Fibroblast of mammary gland (primary cell): ENCODE data around the gene TAOK3.
"Not testable (repeated sequence)": the region's sequence is repeated elsewhere in the genome, so short reads cannot be mapped to it uniquely, and the experiment has no call there.

Experiments
- DNase-seq: peaks from one replicate; pipeline ENCODE4 v3.0.0-alpha.2; 2010; ENCODE audit warnings: low read depth
- H3K4me3 ChIP-seq: 2 replicates; pipeline ENCODE4 v1.5.1; 2011; ENCODE audit warnings: low read depth, mild to moderate bottlenecking, low read length, moderate library complexity; ENCODE audit not compliant: control insufficient read depth
- CTCF ChIP-seq: conservative IDR thresholded peaks from 2 replicates; pipeline ENCODE4 v1.5.1; 2011; ENCODE audit warnings: low read depth, low read length, inconsistent platforms; ENCODE audit not compliant: control insufficient read depth, insufficient read depth

TAOK3 gene

GRCh38 chr12:118140825-118141224 lies 231.9 kb downstream of the TAOK3 start:
- no peak for DNase-seq
- H3K4me3 ChIP-seq, result no peak overlapping the region
- no peak for TF ChIP-seq CTCF

- H3K4me3 ChIP-seq, result peak overlapping the region; percentile 78
- no peak for TF ChIP-seq CTCF
- DNase-seq, result no peak
Measured at GRCh38 chr12:118137148-118137678, 235.5 kb downstream of the TAOK3 start.

- DNase-seq, result peak; percentile 52
- TF ChIP-seq CTCF, result no peak
- H3K4me3 ChIP-seq, result peak overlapping the region; percentile 78
Measured at GRCh38 chr12:118136559-118137003, 236.1 kb downstream of the TAOK3 start.

- H3K4me3 ChIP-seq, result peak within 1 kb of the TSS; percentile 78
- peak; percentile 81 for DNase-seq
- no peak for TF ChIP-seq CTCF
Measured at GRCh38 chr12:118135788-118136558, 236.7 kb downstream of the TAOK3 start, which contains the start of gene PEBP1. Gene PEBP1, plus strand, starts transcription at chr12:118136124. Its CDS starts 86 bp downstream, at chr12:118136210.

- H3K4me3 ChIP-seq, DNase-seq: not testable (repeated sequence)
Measured at GRCh38 chr12:118129436-118129835, 243.3 kb downstream of the TAOK3 start.

- TF ChIP-seq CTCF, result no peak
- no peak for DNase-seq
- no peak overlapping the region for H3K4me3 ChIP-seq
Measured at GRCh38 chr12:118127867-118128266, 244.8 kb downstream of the TAOK3 start.

- DNase-seq, result no peak
- TF ChIP-seq CTCF, result no peak
- no peak overlapping the region for H3K4me3 ChIP-seq
Measured at GRCh38 chr12:118126119-118126757, 246.5 kb downstream of the TAOK3 start.
